Fibroblast of lung (primary cell): Measurements from ENCODE around the gene GOLPH3. TPM values are rescaled to one million over a fixed set of nuclear protein-coding genes. Genes with fewer than 3 reads are reported as not detected.
A peak's percentile ranks its signal among the peaks of the same experiment; 100 is the strongest.
"Not testable (repeated sequence)": the region's sequence is repeated elsewhere in the genome, so short reads cannot be mapped to it uniquely, and the experiment has no call there.

Experiments used
- DNase-seq, 2 donors: peaks; one replicate each; pipeline versions ENCODE4 v3.0.0 to v3.0.0-alpha.2; 2010; ENCODE audit warnings: low read depth in 2 of 2
- H2AFZ ChIP-seq: 2 replicates; pipeline ENCODE4 v1.5.1; 2012; ENCODE audit warnings: low read length, control low read depth, inconsistent platforms
- H3K27ac ChIP-seq: 2 replicates; pipeline ENCODE4 v1.5.1; 2011; ENCODE audit warnings: low read length, control low read depth; ENCODE audit not compliant: insufficient read depth
- H3K27me3 ChIP-seq: 2 replicates; pipeline ENCODE4 v1.5.1; 2011; ENCODE audit warnings: mild to moderate bottlenecking, low read length; ENCODE audit not compliant: control insufficient read depth, insufficient read depth
- H3K36me3 ChIP-seq: 2 replicates; pipeline ENCODE4 v1.5.1; 2011; ENCODE audit warnings: low read length; ENCODE audit not compliant: control insufficient read depth, insufficient read depth
- H3K4me1 ChIP-seq: 2 replicates; pipeline ENCODE4 v1.5.1; 2011; ENCODE audit warnings: low read length; ENCODE audit not compliant: control insufficient read depth, insufficient read depth; ENCODE audit errors: extremely low read depth
- H3K4me2 ChIP-seq: 2 replicates; pipeline ENCODE4 v1.5.1; 2011; ENCODE audit warnings: low read length, control low read depth; ENCODE audit not compliant: insufficient read depth; ENCODE audit errors: extremely low read depth
- H3K4me3 ChIP-seq, 4 experiments: fragments of 200-600 bp in 1 of 4; sonication (generic) in 1 of 4; replicated peaks in 1 of 4; 2 replicates each; pipeline ENCODE4 v1.5.1; 2011 to 2016; ENCODE audit warnings: low read length in 4 of 4, low read depth in 3 of 4, mild to moderate bottlenecking in 3 of 4, control low read depth in 2 of 4, inconsistent platforms in 1 of 4, mixed read lengths in 1 of 4; ENCODE audit not compliant: insufficient read depth in 1 of 4; ENCODE audit errors: control extremely low read depth in 1 of 4
- H3K79me2 ChIP-seq: 2 replicates; pipeline ENCODE4 v1.5.1; 2012; ENCODE audit warnings: mild to moderate bottlenecking, low read length, inconsistent platforms; ENCODE audit not compliant: control insufficient read depth, insufficient read depth
- H3K9ac ChIP-seq: 2 replicates; pipeline ENCODE4 v1.5.1; 2011; ENCODE audit warnings: mild to moderate bottlenecking, low read length, control low read depth; ENCODE audit not compliant: insufficient read depth
- H3K9me3 ChIP-seq: 2 replicates; pipeline ENCODE4 v1.5.1; 2012; ENCODE audit warnings: low read depth, low read length; ENCODE audit not compliant: control insufficient read depth, insufficient read depth
- H4K20me1 ChIP-seq: 2 replicates; pipeline ENCODE4 v1.5.1; 2011; ENCODE audit warnings: low read length; ENCODE audit not compliant: control insufficient read depth, insufficient read depth; ENCODE audit errors: extremely low read depth
- CTCF ChIP-seq, 2 donors: IDR thresholded peaks in 1 of 2; conservative IDR thresholded peaks in 1 of 2; 1 replicate in 1 of 2; 2 replicates in 1 of 2; pipeline ENCODE4 v1.5.1; 2011 to 2012; ENCODE audit warnings: low read length in 2 of 2, control low read depth in 1 of 2, inconsistent platforms in 1 of 2, low read depth in 1 of 2, mild to moderate bottlenecking in 1 of 2
- EZH2 ChIP-seq: IDR thresholded peaks from 2 replicates; pipeline ENCODE4 v1.5.1; 2012; ENCODE audit warnings: low read length, control low read depth, mild to moderate bottlenecking; ENCODE audit errors: missing control alignments
- polyA minus RNA-seq: library from RNA; depleted of rRNA, polyadenylated mRNA; stranded (reverse); fragments of >200 nt; gene quantifications from 2 replicates; pipeline ENCODE4 v1.2.3, GENCODE V29; 2011; ENCODE audit warnings: low replicate concordance
- polyA plus RNA-seq, 2 donors: library from polyadenylated mRNA; depleted of rRNA in 1 of 2; stranded (reverse) in 1 of 2; unstranded in 1 of 2; fragments of >200 nt; gene quantifications; 2 replicates each; pipeline ENCODE4 v1.2.1, GENCODE V29; 2011 to 2012; ENCODE audit warnings: missing spikeins in 1 of 2
- total RNA-seq: library from RNA; depleted of rRNA; stranded (reverse); fragments of >200 nt; gene quantifications from 2 replicates; pipeline ENCODE4 v1.2.1, GENCODE V29; 2014

Gene GOLPH3
- total RNA-seq (71.7 and 81.4 TPM in 2 replicates), polyA plus RNA-seq (79.2 and 103 TPM in 2 replicates), polyA minus RNA-seq (36.1 and 40.2 TPM in 2 replicates)
- polyA plus RNA-seq (2012), result 54.2 and 68.9 TPM in 2 replicates

GRCh38 chr5:32174011-32174870 lies at the start of gene GOLPH3:
GOLPH3 (minus strand) TSS chr5:32174319; CDS start chr5:32174034, 285 bp downstream.
- H3K27ac ChIP-seq, result peak within 1 kb of the TSS; percentile 97
- H3K79me2 ChIP-seq, result peaks cover 46% of the 10 kb centered on the region
- no peaks in the 10 kb centered on the region for H3K9me3 ChIP-seq
- peak within 1 kb of the TSS; percentile 82 for H3K4me2 ChIP-seq
- no peak for TF ChIP-seq EZH2
- no peak for TF ChIP-seq CTCF (conservative IDR thresholded peaks at IDR 0.05 in 1 of 2, IDR thresholded peaks at IDR 0.05 in 1 of 2; ENCODE audit: low read depth in 1 of 2, low read length in 2 of 2)
- H3K36me3 ChIP-seq, result no peaks in the 10 kb centered on the region
- peak within 1 kb of the TSS; percentile 100 for H3K9ac ChIP-seq
- peak within 1 kb of the TSS; percentile 87 to 96 (median 96) for H3K4me3 ChIP-seq
- peaks cover 4% of the 10 kb centered on the region for H4K20me1 ChIP-seq
- H3K27me3 ChIP-seq, result no peaks in the 10 kb centered on the region
- peaks cover 7% of the 10 kb centered on the region for H3K4me1 ChIP-seq
- peak; percentile 84 to 86 for DNase-seq
- peak within 1 kb of the TSS; percentile 75 for H2AFZ ChIP-seq

- Histone ChIP-seq H3K4me3 (no peak overlapping the region), H3K27ac (no peak overlapping the region), H3K27me3 (no peaks in the 10 kb centered on the region), H3K9ac (no peak overlapping the region), H3K4me1 (peaks cover 11% of the 10 kb centered on the region), H3K36me3 (no peaks in the 10 kb centered on the region), H3K4me2 (no peak overlapping the region), H2AFZ (no peak overlapping the region), H4K20me1 (no peaks in the 10 kb centered on the region), H3K79me2 (no peaks in the 10 kb centered on the region), H3K9me3 (no peaks in the 10 kb centered on the region)
- no peak for DNase-seq
- TF ChIP-seq EZH2, result no peak
- TF ChIP-seq CTCF (conservative IDR thresholded peaks at IDR 0.05 in 1 of 2, IDR thresholded peaks at IDR 0.05 in 1 of 2; ENCODE audit: low read depth in 1 of 2, low read length in 2 of 2), result no peak
Measured at GRCh38 chr5:32222723-32223470, 48.8 kb upstream of the GOLPH3 start.

GRCh38 chr5:32217886-32218396 lies 43.8 kb upstream of the GOLPH3 start:
- Histone ChIP-seq H3K4me2 (no peak overlapping the region), H3K27me3 (no peaks in the 10 kb centered on the region), H3K79me2 (no peaks in the 10 kb centered on the region), H3K4me3 (no peak overlapping the region), H2AFZ (no peak overlapping the region), H4K20me1 (no peaks in the 10 kb centered on the region), H3K9ac (no peak overlapping the region), H3K36me3 (no peaks in the 10 kb centered on the region), H3K9me3 (no peaks in the 10 kb centered on the region), H3K27ac (no peak overlapping the region), H3K4me1 (peaks cover 3% of the 10 kb centered on the region)
- peak; percentile 33 to 36 for DNase-seq
- TF ChIP-seq EZH2 (no peak), CTCF (conservative IDR thresholded peaks at IDR 0.05 in 1 of 2, IDR thresholded peaks at IDR 0.05 in 1 of 2; ENCODE audit: low read depth in 1 of 2, low read length in 2 of 2) (no peak)

GRCh38 chr5:32214344-32214743 lies 40.2 kb upstream of the GOLPH3 start:
- H4K20me1 ChIP-seq, DNase-seq, H3K27me3 ChIP-seq, H2AFZ ChIP-seq, H3K4me3 ChIP-seq, H3K9me3 ChIP-seq, H3K27ac ChIP-seq, H3K36me3 ChIP-seq, H3K4me2 ChIP-seq, H3K79me2 ChIP-seq, H3K4me1 ChIP-seq, H3K9ac ChIP-seq: not testable (repeated sequence)
